IPS DF 4.7 (cell line): ENCODE results near the gene SEMA5A.

Experiments used
- DNase-seq: peaks from one replicate; pipeline ENCODE4 v3.0.0-alpha.2; 2013; ENCODE audit warnings: low spot score; ENCODE audit errors: extremely low read depth

Gene SEMA5A

GRCh38 chr5:9025942-9026341, 519.9 kb downstream of the SEMA5A start:
- DNase-seq, result no peak

GRCh38 chr5:9020996-9021395, 524.9 kb downstream of the SEMA5A start:
- no peak for DNase-seq

- DNase-seq, result no peak
Measured at GRCh38 chr5:9015937-9016270, 530.0 kb downstream of the SEMA5A start.

- DNase-seq, result no peak
Measured at GRCh38 chr5:9015260-9015936, 530.5 kb downstream of the SEMA5A start.

- no peak for DNase-seq
Measured at GRCh38 chr5:9013147-9013546, 532.7 kb downstream of the SEMA5A start.

- no peak for DNase-seq
Measured at GRCh38 chr5:9009931-9010651, 535.8 kb downstream of the SEMA5A start.

- no peak for DNase-seq
Measured at GRCh38 chr5:8997542-8998070, 548.3 kb downstream of the SEMA5A start.

GRCh38 chr5:8993031-8993430, 552.8 kb downstream of the SEMA5A start:
- no peak for DNase-seq
